ENCODE measurements around the gene CLRN1.

CLRN1 gene

GRCh38 chr3:150878290-150878689 is 94.2 kb downstream of the CLRN1 start:
- no peaks in the 10 kb centered on the region for H3K36me3 ChIP-seq (replicated peaks; ENCODE audit: low read depth, low read length)

GRCh38 chr3:150877303-150877702 is 95.2 kb downstream of the CLRN1 start:
- peaks cover 8% of the 10 kb centered on the region for H3K27me3 ChIP-seq (ENCODE audit: low read depth, low read length)
- no peak overlapping the region for H3K4me2 ChIP-seq (ENCODE audit: low read length)

More at GRCh38 chr3:150878290-150878689, 94.2 kb downstream of the CLRN1 start:
- peaks cover 11% of the 10 kb centered on the region for H3K27me3 ChIP-seq (ENCODE audit: low read depth, low read length)
- H4K20me1 ChIP-seq (ENCODE audit: insufficient read depth, low read length), result no peaks in the 10 kb centered on the region
- no peaks in the 10 kb centered on the region for H3K79me2 ChIP-seq (ENCODE audit: low read length)
- no peak for TF ChIP-seq CTCF (IDR thresholded peaks at IDR 0.05; ENCODE audit: low read depth, low read length)
- no peak for TF ChIP-seq EZH2phosphoT487 (IDR thresholded peaks at IDR 0.05; ENCODE audit: low read depth)
- H3K27ac ChIP-seq (ENCODE audit: low read length), result no peak overlapping the region
- peaks cover 15% of the 10 kb centered on the region for H3K4me1 ChIP-seq (ENCODE audit: low read length)
- H3K9ac ChIP-seq (ENCODE audit: low read length), result no peak overlapping the region
- H3K9me3 ChIP-seq (ENCODE audit: insufficient read depth, low read length), result no peaks in the 10 kb centered on the region
- H3K4me2 ChIP-seq (ENCODE audit: low read length), result no peak overlapping the region
- H3K4me3 ChIP-seq (ENCODE audit: low read length), result no peak overlapping the region
- no peak overlapping the region for H2AFZ ChIP-seq (ENCODE audit: low read depth, low read length)

GRCh38 chr3:150876611-150877265 is 95.8 kb downstream of the CLRN1 start:
- H2AFZ ChIP-seq (ENCODE audit: low read depth, low read length), result no peak overlapping the region
- TF ChIP-seq EZH2phosphoT487 (IDR thresholded peaks at IDR 0.05; ENCODE audit: low read depth) (no peak), CTCF (IDR thresholded peaks at IDR 0.05; ENCODE audit: low read depth, low read length) (no peak)
- H3K4me3 ChIP-seq (ENCODE audit: low read length), result no peak overlapping the region
- H3K36me3 ChIP-seq (replicated peaks; ENCODE audit: low read depth, low read length), result no peaks in the 10 kb centered on the region
- no peaks in the 10 kb centered on the region for H3K79me2 ChIP-seq (ENCODE audit: low read length)
- H3K9me3 ChIP-seq (ENCODE audit: insufficient read depth, low read length), result no peaks in the 10 kb centered on the region
- H3K9ac ChIP-seq (ENCODE audit: low read length), result no peak overlapping the region
- H3K4me1 ChIP-seq (ENCODE audit: low read length), result peaks cover 15% of the 10 kb centered on the region
- peaks cover 8% of the 10 kb centered on the region for H3K27me3 ChIP-seq (ENCODE audit: low read depth, low read length)
- H3K4me2 ChIP-seq (ENCODE audit: low read length), result no peak overlapping the region
- H3K27ac ChIP-seq (ENCODE audit: low read length), result no peak overlapping the region
- no peaks in the 10 kb centered on the region for H4K20me1 ChIP-seq (ENCODE audit: insufficient read depth, low read length)

More at GRCh38 chr3:150877303-150877702, 95.2 kb downstream of the CLRN1 start:
- Histone ChIP-seq H3K4me1 (ENCODE audit: low read length) (peaks cover 15% of the 10 kb centered on the region), H3K9ac (ENCODE audit: low read length) (no peak overlapping the region), H3K9me3 (ENCODE audit: insufficient read depth, low read length) (no peaks in the 10 kb centered on the region), H2AFZ (ENCODE audit: low read depth, low read length) (no peak overlapping the region), H3K4me3 (ENCODE audit: low read length) (no peak overlapping the region), H4K20me1 (ENCODE audit: insufficient read depth, low read length) (no peaks in the 10 kb centered on the region), H3K27ac (ENCODE audit: low read length) (no peak overlapping the region), H3K36me3 (replicated peaks; ENCODE audit: low read depth, low read length) (no peaks in the 10 kb centered on the region), H3K79me2 (ENCODE audit: low read length) (no peaks in the 10 kb centered on the region)
- TF ChIP-seq EZH2phosphoT487 (IDR thresholded peaks at IDR 0.05; ENCODE audit: low read depth) (no peak), CTCF (IDR thresholded peaks at IDR 0.05; ENCODE audit: low read depth, low read length) (no peak)

All from OCI-LY3 (cell line).